Esophagus squamous epithelium (tissue), 5 donors: ENCODE data around the gene ADAMTS9. TPM values are rescaled to one million over a fixed set of nuclear protein-coding genes. Genes with fewer than 3 reads are reported as not detected.

ENCODE experiments used
- DNase-seq: peaks from one replicate; lab custom pipeline; 2025; lab: John Stamatoyannopoulos, UW
- H3K27ac ChIP-seq, 4 donors: fragments of 200-600 bp; sonication (generic); one replicate each; pipeline ENCODE4 v1.5.1; 2016 to 2019; ENCODE audit warnings: mild to moderate bottlenecking in 1 of 4
- H3K27me3 ChIP-seq, 4 donors: fragments of 200-600 bp; sonication (generic); 1 replicate in 3 of 4; 2 replicates in 1 of 4; pipeline versions ENCODE4 v1.5.1 to v1.6.0; 2017 to 2021; ENCODE audit warnings: antibody characterized with exemption in 1 of 4
- H3K36me3 ChIP-seq, 3 donors: fragments of 200-600 bp; sonication (generic); one replicate each; pipeline ENCODE4 v1.5.1; 2016 to 2019
- H3K4me1 ChIP-seq, 3 donors: fragments of 200-600 bp; sonication (generic); one replicate each; pipeline ENCODE4 v1.5.1; 2017 to 2019
- H3K4me3 ChIP-seq, 4 donors: fragments of 200-600 bp; sonication (generic); 1 replicate in 3 of 4; 2 replicates in 1 of 4; pipeline ENCODE4 v1.5.1; 2016 to 2019; ENCODE audit warnings: mild to moderate bottlenecking in 2 of 4, moderate library complexity in 1 of 4
- H3K9me3 ChIP-seq, 3 donors: fragments of 200-600 bp; sonication (generic); one replicate each; pipeline ENCODE4 v1.5.1; 2016 to 2019
- CTCF ChIP-seq, 6 experiments: fragments of 450-650 bp in 4 of 6; fragments of 200-600 bp in 2 of 6; sonication (generic) in 2 of 6; IDR thresholded peaks; one replicate each; pipeline ENCODE4 v1.5.1; 2016 to 2019; ENCODE audit warnings: antibody characterized with exemption in 6 of 6, mild to moderate bottlenecking in 4 of 6, moderate library complexity in 4 of 6
- POLR2A ChIP-seq, 4 donors: fragments of 450-650 bp; IDR thresholded peaks; one replicate each; pipeline ENCODE4 v1.6.1; 2017; ENCODE audit warnings: antibody characterized with exemption in 4 of 4, mild to moderate bottlenecking in 4 of 4, moderate library complexity in 3 of 4
- WGBS, 2 donors: methylation state at CpG; one replicate each; pipeline ENCODE4 v1.1.5; 2018; 5-methylcytosine and 5-hydroxymethylcytosine counted together
- intact Hi-C: fragments of 100-400 bp; cut with DNase I; formaldehyde crosslinking; loops from one replicate; pipeline ENCODE4 v1.15.0; 2022
- total RNA-seq, 4 donors: library from RNA; depleted of rRNA; stranded (reverse); fragments of >200 nt; gene quantifications; one replicate each; pipeline ENCODE4 v1.1.0, GENCODE V29; 2016
- donor health status: DM: yes; HTN: yes; CAD: no.

ADAMTS9 gene
- total RNA-seq, 4 donors from 2014 or later, result 3.1 to 15.1 (median 5.9) TPM

DNA sequence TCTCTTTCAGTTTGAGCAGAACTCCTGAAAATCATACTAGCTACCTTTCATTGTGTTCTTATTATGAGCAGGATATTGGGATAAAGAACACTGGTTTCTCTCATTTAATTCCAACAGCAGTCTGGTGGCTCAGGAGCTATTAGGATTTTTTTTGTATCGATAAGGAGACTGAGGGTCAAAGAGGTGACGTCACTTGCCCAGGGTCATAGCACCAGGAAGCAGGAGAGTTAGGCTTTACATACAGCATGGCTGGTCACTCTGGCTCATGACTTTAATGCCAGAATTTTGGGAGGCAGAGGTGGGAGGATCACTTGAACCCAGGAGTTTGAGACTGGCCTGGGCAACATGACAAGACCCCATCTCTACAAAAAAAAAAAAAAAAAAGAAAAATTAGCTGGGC is 113.6 kb downstream of the ADAMTS9 start:
- 81 to 90% methylated on average over 1 to 2 of the region's 2 CpGs for WGBS, 2 donors
- Histone ChIP-seq H3K9me3 (no peaks in the 10 kb centered on the region), H3K27ac (no peak overlapping the region), H3K4me3 (no peak overlapping the region), H3K36me3 (no peaks in the 10 kb centered on the region), H3K27me3 (no peaks in the 10 kb centered on the region), H3K4me1 (no peaks in the 10 kb centered on the region)
- intact Hi-C loops, result no loop called here
- no peak for TF ChIP-seq POLR2A (IDR thresholded peaks at IDR 0.05)
- no peak for TF ChIP-seq CTCF (IDR thresholded peaks at IDR 0.05)
- no peak for DNase-seq

- H3K36me3 ChIP-seq, result no peaks in the 10 kb centered on the region
- intact Hi-C loops, result no loop called here
- H3K4me1 ChIP-seq, result no peaks in the 10 kb centered on the region
- no peak for DNase-seq
- WGBS, 2 donors, result 94 to 100% methylated on average over 1 of the region's 1 CpG
- no peak overlapping the region for H3K4me3 ChIP-seq
- TF ChIP-seq POLR2A (IDR thresholded peaks at IDR 0.05) (no peak), CTCF (IDR thresholded peaks at IDR 0.05) (no peak)
- no peaks in the 10 kb centered on the region for H3K9me3 ChIP-seq
- no peaks in the 10 kb centered on the region for H3K27me3 ChIP-seq
- peak overlapping the region in 2 of 4 donors; percentile 2 to 14 for H3K27ac ChIP-seq
Observed at GRCh38 chr3:64571982-64572381, 115.8 kb downstream of the ADAMTS9 start.

DNA sequence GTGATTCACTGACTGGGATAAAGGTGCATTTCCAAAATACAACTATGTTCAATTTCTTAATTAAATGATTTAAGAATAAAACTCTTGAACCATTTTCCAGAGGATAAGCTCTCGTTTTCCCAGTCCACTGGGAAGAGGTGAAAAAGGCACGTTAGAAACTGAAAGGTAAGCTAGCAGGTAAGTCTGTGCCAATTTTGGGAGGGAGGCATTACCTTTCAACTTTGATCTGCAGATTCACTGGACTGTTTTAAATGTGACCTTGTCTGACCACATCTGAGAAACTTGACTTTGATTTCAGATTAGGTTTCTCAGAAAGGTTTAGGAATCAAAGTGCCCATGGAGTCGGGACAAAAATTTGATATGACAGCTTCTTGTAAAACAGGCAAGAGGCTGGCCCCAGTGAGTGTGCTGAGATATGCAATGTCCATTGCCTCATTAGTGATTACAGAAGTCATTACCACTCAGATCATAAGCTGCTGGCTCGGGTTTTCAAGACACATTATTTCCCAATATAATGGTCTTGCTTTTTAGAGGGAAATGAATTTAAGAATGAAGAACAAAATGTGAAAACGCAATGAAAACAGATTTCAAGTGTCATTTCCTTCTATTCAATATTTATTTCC is 118.8 kb downstream of the ADAMTS9 start:
- DNase-seq, result no peak
- Histone ChIP-seq H3K4me3 (no peak overlapping the region), H3K27me3 (no peaks in the 10 kb centered on the region), H3K27ac (peak overlapping the region in 1 of 4 donors; percentile 24), H3K36me3 (no peaks in the 10 kb centered on the region), H3K9me3 (no peaks in the 10 kb centered on the region), H3K4me1 (no peaks in the 10 kb centered on the region)
- TF ChIP-seq POLR2A (IDR thresholded peaks at IDR 0.05) (no peak), CTCF (IDR thresholded peaks at IDR 0.05) (no peak)
- WGBS, 2 donors, result 67 to 70% methylated on average over 5 of the region's 5 CpGs
- intact Hi-C loops, result no loop called here

DNA sequence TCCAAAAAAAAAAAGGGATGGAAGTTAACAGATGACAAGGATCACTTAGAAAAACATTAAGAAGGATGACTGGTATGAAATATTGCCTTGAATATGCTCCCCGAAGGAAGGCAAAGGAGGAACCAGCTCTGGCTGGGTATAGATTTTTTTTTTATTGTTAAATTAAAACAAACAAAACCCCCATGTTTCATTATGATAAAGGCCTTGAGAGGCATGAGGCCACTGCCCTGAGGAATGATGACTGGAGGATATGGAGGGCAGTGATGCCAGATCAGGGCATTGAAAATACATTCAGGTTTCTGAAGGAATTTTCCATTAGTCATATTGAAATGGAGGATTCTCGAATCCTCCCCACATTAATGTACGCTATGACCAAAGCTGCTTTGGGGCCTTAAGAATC is 120.9 kb downstream of the ADAMTS9 start:
- H3K4me3 ChIP-seq, result no peak overlapping the region
- no peaks in the 10 kb centered on the region for H3K9me3 ChIP-seq
- 80 to 83% methylated on average over 3 of the region's 3 CpGs for WGBS, 2 donors
- intact Hi-C loops, result no loop called here
- no peaks in the 10 kb centered on the region for H3K36me3 ChIP-seq
- no peak for TF ChIP-seq POLR2A (IDR thresholded peaks at IDR 0.05)
- no peak for TF ChIP-seq CTCF (IDR thresholded peaks at IDR 0.05)
- H3K27me3 ChIP-seq, result no peaks in the 10 kb centered on the region
- no peaks in the 10 kb centered on the region for H3K4me1 ChIP-seq
- no peak overlapping the region for H3K27ac ChIP-seq
- no peak for DNase-seq

DNA sequence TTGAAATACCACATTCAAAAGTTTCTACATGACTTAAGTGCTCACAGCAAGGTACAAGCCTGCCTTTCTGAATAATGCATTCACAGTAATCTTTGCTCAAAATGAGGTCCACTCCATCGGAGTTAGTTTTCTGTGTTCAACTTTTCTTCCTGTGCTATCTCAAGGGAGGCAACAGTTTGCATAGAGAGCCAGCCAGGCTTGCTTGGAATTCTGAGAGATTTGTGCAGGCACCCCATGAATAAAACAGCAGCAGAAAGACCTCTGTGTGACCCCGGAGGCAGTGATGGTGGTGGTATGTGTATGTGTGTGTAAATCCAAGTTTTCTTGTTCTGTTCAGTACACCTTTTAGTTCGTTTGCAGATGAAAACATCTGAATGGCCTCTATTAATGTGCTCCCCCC is 124.0 kb downstream of the ADAMTS9 start:
- intact Hi-C loops, result no loop called here
- 43 to 46% methylated on average over 3 of the region's 3 CpGs for WGBS, 2 donors
- Histone ChIP-seq H3K9me3 (no peaks in the 10 kb centered on the region), H3K36me3 (no peaks in the 10 kb centered on the region), H3K4me3 (peak overlapping the region in 2 of 4 donors; percentile 2 to 3), H3K27ac (peak overlapping the region in 2 of 4 donors; percentile 2 to 4), H3K4me1 (no peaks in the 10 kb centered on the region), H3K27me3 (no peaks in the 10 kb centered on the region)
- TF ChIP-seq CTCF (IDR thresholded peaks at IDR 0.05) (no peak), POLR2A (IDR thresholded peaks at IDR 0.05) (no peak)
- DNase-seq, result no peak
